Activated CD4-positive, alpha-beta memory T cell treated with anti-CD3 and anti-CD28 coated beads, Interleukin-2, amount 10 ng/mL, durations not matched to agents 7 days and 5 days (primary cell): ENCODE results near the gene CDKN2B-AS1. TPM values are rescaled to one million over a fixed set of nuclear protein-coding genes. Genes with fewer than 3 reads are reported as not detected.
A peak's percentile ranks its signal among the peaks of the same experiment; 100 is the strongest.

Experiments used
- CTCF ChIA-PET: fragments of 350-600 bp; sonication (Branson Sonifier 250); formaldehyde crosslinking; loops from one replicate; lab custom pipeline; 2021; ENCODE audit warnings: antibody characterized with exemption, inconsistent platforms; lab: Charles Lee
- POLR2A ChIA-PET: fragments of 350-600 bp; sonication (Branson Sonifier 250); formaldehyde crosslinking; loops from one replicate; lab custom pipeline; 2021; ENCODE audit warnings: antibody characterized with exemption; lab: Charles Lee
- DNase-seq: peaks from one replicate; pipeline ENCODE4 v3.0.0-alpha.2; 2020
- H3K27ac Mint-ChIP-seq: one replicate; pipeline ENCODE4 v1.8.0; 2021; ENCODE audit warnings: mild to moderate bottlenecking, mixed read lengths
- H3K27me3 Mint-ChIP-seq: one replicate; pipeline ENCODE4 v1.8.0; 2021; ENCODE audit warnings: mixed read lengths
- H3K36me3 Mint-ChIP-seq: one replicate; pipeline ENCODE4 v1.8.0; 2021; ENCODE audit warnings: low read depth, mixed read lengths
- H3K4me1 Mint-ChIP-seq: one replicate; pipeline ENCODE4 v1.8.0; 2021; ENCODE audit warnings: mixed read lengths
- H3K4me3 Mint-ChIP-seq: one replicate; pipeline ENCODE4 v1.8.0; 2021; ENCODE audit warnings: mild to moderate bottlenecking, mixed read lengths
- H3K9me3 Mint-ChIP-seq: one replicate; pipeline ENCODE4 v1.8.0; 2021; ENCODE audit warnings: mixed read lengths
- total RNA-seq, 2 experiments: library from RNA; stranded (reverse); gene quantifications; one replicate each; pipeline ENCODE4 v1.2.3, GENCODE V29; 2021

CDKN2B-AS1 gene
- total RNA-seq, 2 experiments from 2014 or later = 2.6 TPM

DNA sequence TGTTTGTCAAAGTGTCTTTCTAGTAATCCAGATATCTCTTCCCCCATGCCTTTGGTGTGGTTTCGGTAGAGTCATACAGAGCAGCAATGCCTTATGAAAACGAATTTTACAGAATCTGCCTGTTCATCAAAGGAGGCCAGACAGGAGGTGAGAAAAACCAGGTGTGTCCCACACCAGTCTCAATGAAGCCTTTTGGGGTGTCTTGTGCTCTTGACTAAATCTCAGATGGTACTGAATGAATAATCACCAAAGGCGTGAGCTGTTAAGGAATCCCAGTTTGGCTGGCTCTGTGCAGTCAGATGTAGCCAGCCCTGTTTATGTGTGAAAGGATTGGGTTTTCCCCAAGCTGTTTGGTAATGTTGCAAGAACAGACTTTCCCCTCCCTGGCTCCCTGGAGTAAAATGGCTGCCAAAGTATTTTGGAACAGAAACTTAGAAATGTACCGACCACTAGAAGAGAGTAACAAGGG, 85.3 kb downstream of the CDKN2B-AS1 start:
- Mint-ChIP-seq H3K27me3 (peaks cover 36% of the 10 kb centered on the region), H3K36me3 (peaks cover 42% of the 10 kb centered on the region), H3K27ac (peak overlapping the region; percentile 86), H3K4me3 (peak overlapping the region; percentile 12), H3K4me1 (peaks cover 46% of the 10 kb centered on the region), H3K9me3 (peaks cover 9% of the 10 kb centered on the region)
- peak; percentile 57 for DNase-seq
- POLR2A ChIA-PET = interaction anchor here (0.7 to 2.4 kb wide), 16 partner anchors 12 to 277 kb away, joined by 3 to 16 read pairs (median 7); partner anchors contain the start of genes CDKN2A, CDKN2B and CDKN2B-AS1
- CTCF ChIA-PET = interaction anchor here (1.0 to 3.6 kb wide), 8 partner anchors 14 to 85 kb away, joined by 3 to 23 read pairs (median 4); partner anchors contain the start of genes CDKN2B and CDKN2B-AS1

DNA sequence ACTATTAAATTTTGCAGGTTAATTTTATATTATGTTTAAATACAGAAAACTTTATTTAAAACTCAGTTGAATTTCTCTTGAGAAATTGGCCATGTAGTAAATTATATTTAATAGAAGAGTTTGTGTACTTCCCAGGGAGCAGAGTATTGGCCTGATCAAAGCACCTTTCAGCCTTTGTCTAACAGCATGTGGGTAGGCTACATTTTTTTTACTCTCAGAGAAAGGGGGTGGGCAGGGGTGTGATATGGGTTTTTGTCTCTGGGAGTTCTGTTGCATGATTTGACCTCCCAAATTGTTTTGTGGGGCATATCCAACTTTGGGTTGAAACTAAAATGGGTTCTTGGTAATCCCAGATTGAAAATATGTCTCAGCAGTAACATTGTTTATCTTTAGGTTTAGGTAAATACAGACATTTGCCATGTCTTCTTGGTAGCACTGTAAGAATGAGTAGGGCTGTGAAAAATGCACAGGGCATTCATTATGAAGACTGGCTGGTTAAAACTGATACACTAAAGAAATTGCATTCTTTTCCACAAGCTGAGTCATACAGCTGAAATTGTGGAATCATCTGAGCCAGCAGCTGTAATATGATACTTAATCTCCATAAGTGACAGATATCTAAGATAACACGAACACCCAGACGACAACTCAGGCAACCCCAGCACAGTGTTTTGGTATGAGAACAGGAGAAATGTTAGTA, 89.9 kb downstream of the CDKN2B-AS1 start:
- CTCF ChIA-PET = no interaction called here
- DNase-seq = no peak
- H3K9me3 Mint-ChIP-seq = peaks cover 8% of the 10 kb centered on the region
- H3K4me3 Mint-ChIP-seq = no peak overlapping the region
- H3K4me1 Mint-ChIP-seq = peaks cover 17% of the 10 kb centered on the region
- POLR2A ChIA-PET = interaction anchor here (1.0 kb wide), 1 partner anchor 14 kb away, joined by 3 read pairs; no protein-coding TSS in a partner anchor
- H3K27ac Mint-ChIP-seq = no peak overlapping the region
- H3K27me3 Mint-ChIP-seq = peaks cover 54% of the 10 kb centered on the region
- H3K36me3 Mint-ChIP-seq = peaks cover 27% of the 10 kb centered on the region

DNA sequence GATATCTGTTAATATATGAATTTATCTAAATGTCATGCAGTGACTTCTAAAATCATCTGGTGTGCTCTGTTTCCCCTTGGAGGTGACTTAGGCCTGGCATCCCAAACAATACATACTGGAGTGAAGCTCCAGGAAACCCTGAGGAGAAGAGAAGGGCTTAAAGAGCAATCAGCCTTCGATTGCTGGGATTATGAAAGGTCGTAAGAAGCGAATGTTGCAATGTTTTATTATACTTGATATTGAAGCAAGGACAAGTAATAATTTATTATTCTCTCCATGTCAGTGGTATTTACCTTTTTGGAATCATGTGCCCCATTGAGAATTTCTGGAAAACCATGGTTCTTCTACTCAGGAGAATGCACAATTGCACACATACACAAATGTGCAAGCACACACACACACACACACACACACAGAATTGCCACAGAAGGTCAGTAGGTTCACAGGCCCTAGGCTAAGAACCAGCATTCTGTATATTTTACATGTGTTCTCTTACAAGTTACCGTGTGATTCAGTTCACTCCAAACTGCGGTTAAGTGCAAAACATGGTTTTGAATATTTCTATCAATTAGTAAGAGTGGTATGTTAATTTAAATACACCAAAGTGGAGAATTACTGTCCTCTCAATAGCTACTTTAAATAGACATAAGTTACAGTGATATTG, 93.6 kb downstream of the CDKN2B-AS1 start:
- ChIA-PET POLR2A (no interaction called here), CTCF (no interaction called here)
- Mint-ChIP-seq H3K27me3 (peaks cover 57% of the 10 kb centered on the region), H3K4me3 (no peak overlapping the region), H3K4me1 (peaks cover 5% of the 10 kb centered on the region), H3K9me3 (peaks cover 5% of the 10 kb centered on the region), H3K36me3 (peaks cover 34% of the 10 kb centered on the region), H3K27ac (no peak overlapping the region)
- DNase-seq = no peak

DNA sequence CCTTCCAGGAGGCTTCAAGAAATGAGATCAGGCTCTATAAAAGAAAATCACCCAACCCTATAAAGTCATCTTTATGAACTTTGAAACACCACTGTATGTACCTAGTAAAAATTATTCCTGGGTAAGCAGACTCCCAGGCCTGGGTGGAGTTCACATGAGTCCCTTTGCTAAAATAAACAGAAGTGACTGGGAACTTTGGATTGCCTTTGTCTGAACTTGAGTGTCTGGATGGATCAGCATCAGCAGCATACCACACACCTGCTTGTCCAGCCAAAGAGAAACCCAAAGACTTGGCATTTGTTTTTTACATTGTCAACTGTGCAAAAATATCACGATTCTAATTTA, 94.1 kb downstream of the CDKN2B-AS1 start:
- DNase-seq = no peak
- H3K27ac Mint-ChIP-seq = no peak overlapping the region
- peaks cover 5% of the 10 kb centered on the region for H3K9me3 Mint-ChIP-seq
- no peak overlapping the region for H3K4me3 Mint-ChIP-seq
- peaks cover 5% of the 10 kb centered on the region for H3K4me1 Mint-ChIP-seq
- H3K27me3 Mint-ChIP-seq = peaks cover 54% of the 10 kb centered on the region
- CTCF ChIA-PET = no interaction called here
- H3K36me3 Mint-ChIP-seq = peaks cover 29% of the 10 kb centered on the region
- POLR2A ChIA-PET = no interaction called here

DNA sequence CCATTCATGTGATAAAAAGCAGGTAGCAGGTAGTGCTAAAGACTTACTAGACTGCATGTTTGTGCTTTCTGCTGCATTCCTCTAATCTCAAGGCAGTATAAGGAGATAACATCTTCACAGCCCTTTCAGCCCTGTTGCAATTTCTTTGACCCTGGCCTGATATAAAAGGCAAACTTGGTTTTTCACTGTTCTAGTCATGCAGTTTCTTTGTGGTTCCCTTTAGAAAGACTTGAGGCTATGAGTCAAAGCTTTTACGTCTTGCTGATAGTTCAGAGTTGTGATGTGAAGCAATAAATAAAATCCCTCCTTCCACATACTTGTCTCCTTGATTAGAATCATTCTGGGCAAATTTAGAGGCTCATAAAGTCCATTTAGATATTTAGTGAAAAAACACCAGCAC, 103.1 kb downstream of the CDKN2B-AS1 start:
- H3K4me3 Mint-ChIP-seq = no peak overlapping the region
- H3K27me3 Mint-ChIP-seq = peaks cover 55% of the 10 kb centered on the region
- CTCF ChIA-PET = no interaction called here
- H3K27ac Mint-ChIP-seq = peak overlapping the region; percentile 59
- H3K9me3 Mint-ChIP-seq = no peaks in the 10 kb centered on the region
- DNase-seq = no peak
- peaks cover 25% of the 10 kb centered on the region for H3K36me3 Mint-ChIP-seq
- H3K4me1 Mint-ChIP-seq = peaks cover 36% of the 10 kb centered on the region
- POLR2A ChIA-PET = interaction anchor here (1.9 kb wide), 1 partner anchor 17 kb away, joined by 7 read pairs; no protein-coding TSS in a partner anchor

DNA sequence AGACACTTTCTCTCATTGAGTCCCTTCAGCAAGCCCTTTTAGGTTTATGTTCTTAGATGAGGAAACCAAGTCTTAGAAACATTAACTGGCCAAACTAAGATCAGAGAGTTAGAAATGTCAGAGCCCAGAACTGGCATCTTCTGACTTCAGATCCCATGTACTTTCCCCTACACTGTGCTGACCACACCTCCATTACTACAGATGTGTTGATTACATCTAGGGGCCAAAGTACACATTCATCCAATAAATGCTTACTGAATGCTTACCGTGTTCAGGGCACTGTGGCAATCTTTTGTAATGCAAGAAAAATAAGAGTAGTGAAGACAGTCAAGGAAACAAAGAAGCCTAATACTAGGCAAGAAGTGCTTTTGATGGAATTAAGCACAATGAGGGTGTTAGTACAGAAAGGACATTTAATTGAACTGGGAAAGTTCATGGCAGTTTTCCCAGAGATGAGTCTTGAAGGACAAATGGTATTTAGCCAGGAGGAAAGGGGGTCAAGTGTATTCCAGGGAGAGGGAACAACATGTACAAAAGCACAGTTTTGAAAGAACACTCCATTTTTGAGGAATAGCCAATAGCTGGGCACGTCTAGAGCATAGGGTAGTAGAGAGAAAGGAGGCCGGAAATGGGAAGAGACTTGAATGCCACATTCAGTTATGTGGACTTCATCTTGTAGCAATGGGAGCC, 104.2 kb downstream of the CDKN2B-AS1 start:
- ChIA-PET POLR2A (no interaction called here), CTCF (no interaction called here)
- H3K27me3 Mint-ChIP-seq = peaks cover 50% of the 10 kb centered on the region
- H3K4me3 Mint-ChIP-seq = no peak overlapping the region
- H3K36me3 Mint-ChIP-seq = peaks cover 24% of the 10 kb centered on the region
- no peaks in the 10 kb centered on the region for H3K9me3 Mint-ChIP-seq
- no peak for DNase-seq
- no peak overlapping the region for H3K27ac Mint-ChIP-seq
- peaks cover 43% of the 10 kb centered on the region for H3K4me1 Mint-ChIP-seq

DNA sequence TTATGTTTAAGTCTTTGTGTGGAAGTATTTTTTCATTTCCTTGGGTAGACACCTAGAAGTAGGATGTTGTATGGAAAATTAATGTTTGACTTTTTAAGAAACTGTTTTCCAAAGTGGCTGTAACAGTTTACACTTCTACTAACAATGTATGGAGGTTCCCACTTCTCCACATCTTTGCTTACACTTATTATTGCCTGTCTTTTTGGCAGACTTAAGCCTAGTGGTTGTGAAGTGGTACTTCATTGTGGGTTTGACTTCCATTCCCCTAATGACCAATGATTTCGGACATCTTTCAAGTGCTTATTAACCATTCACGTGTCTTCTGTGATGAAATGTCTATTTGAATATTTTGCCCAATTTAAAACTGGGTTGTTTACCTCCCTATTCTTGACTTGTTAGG, 106.0 kb downstream of the CDKN2B-AS1 start:
- H3K4me1 Mint-ChIP-seq = peaks cover 61% of the 10 kb centered on the region
- H3K36me3 Mint-ChIP-seq = peaks cover 20% of the 10 kb centered on the region

DNA sequence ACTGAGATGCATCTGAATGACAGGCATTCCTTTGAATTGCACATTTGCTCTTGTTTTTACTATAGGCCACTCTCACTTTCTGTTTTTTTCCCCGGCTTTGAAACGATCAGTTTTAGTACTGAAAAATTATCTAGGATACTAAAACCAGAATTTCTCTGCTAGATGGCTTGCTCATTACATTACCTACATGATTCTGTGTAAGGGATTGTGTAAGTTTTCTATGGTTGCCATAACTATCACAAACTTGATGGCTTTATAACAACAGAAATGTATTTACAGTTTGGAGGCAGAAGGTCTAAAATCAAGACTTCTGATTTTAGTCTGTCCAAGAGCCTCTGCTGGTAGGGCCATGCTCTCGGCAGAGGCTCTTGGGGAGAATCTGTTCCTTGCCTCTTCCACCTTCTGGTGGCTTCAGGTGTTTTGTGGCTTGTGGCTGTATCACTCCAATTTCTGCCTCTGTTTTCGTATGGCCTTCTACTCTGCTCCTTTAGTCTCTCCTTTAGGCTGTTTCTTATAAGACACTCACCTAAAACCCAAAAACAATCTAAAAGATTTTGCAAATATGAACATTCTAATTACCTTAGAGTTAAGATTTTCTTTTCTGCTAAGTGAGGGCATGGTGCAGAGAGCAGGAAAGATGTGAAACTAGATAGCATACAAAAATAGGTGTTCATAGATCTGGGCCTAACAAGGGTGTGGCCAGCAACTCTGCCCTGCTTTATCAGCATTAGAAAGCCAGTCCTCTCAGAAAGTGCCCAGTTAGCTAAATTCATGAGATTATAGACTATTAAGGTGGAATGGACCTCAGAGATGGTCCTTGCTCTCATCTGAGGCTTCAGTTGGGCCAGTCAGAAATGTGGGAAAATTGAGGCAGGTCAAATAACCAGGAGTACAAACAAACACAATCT, 107.8 kb downstream of the CDKN2B-AS1 start:
- DNase-seq = no peak
- Mint-ChIP-seq H3K4me3 (no peak overlapping the region), H3K27ac (peak overlapping the region; percentile 48), H3K4me1 (peaks cover 61% of the 10 kb centered on the region), H3K36me3 (peaks cover 20% of the 10 kb centered on the region), H3K27me3 (peaks cover 30% of the 10 kb centered on the region), H3K9me3 (no peaks in the 10 kb centered on the region)
- ChIA-PET CTCF (interaction anchor here (0.9 to 3.4 kb wide), 6 partner anchors 17 to 94 kb away, joined by 3 to 20 read pairs (median 4); partner anchors contain the start of gene CDKN2B), POLR2A (interaction anchor here (1.5 to 1.6 kb wide), 2 partner anchors 37 kb away, joined by 4 to 5 read pairs; no protein-coding TSS in a partner anchor)

More for the DNA sequence above, 106.0 kb downstream of the CDKN2B-AS1 start:
- DNase-seq = no peak
- Mint-ChIP-seq H3K27me3 (peaks cover 39% of the 10 kb centered on the region), H3K9me3 (no peaks in the 10 kb centered on the region), H3K4me3 (no peak overlapping the region), H3K27ac (no peak overlapping the region)
- CTCF ChIA-PET = interaction anchor here (0.6 to 1.6 kb wide), 2 partner anchors 21 to 41 kb away, joined by 3 to 4 read pairs; no protein-coding TSS in a partner anchor
- POLR2A ChIA-PET = interaction anchor here (1.5 kb wide), 1 partner anchor 35 kb away, joined by 4 read pairs; no protein-coding TSS in a partner anchor

DNA sequence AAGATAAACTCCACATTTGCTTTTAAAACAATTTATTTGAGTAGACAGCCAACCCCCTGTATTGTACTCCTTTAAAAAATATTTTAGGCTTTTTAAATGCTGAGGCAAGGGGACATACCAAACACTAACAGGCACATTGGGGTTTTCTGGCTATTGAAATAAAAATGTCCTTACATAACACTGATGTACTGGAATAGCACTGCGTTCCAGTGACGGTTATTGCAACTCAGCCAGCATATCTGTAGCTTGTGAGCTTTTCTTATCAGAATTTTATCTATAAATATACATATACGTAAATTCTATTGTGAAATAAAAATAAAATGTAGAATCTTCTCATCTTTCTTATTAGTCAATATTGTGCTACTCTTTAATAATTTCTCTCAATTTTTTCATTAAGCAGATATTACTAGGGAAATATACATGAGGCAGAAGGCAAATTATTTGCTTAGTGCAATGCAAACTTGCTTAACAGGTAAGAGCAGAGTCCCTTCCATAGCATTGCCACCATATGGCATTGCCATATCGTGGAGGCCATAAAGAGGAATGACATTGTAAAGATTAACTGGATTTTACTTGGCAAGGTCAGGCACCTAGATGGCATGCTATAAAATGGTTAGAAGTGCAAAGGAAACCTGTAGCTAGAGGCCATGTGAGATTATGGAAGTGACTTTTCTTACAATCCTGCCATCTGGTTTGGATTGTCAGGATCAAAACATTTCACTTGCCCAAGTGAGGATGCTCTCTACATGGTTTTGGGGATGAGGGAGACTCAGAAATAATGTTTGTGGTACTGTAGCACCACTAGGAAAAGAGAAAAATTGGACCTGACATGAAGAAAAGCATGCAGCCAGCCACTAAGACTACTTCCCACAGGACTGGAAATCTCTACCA, 109.3 kb downstream of the CDKN2B-AS1 start:
- no peaks in the 10 kb centered on the region for H3K9me3 Mint-ChIP-seq
- no peak overlapping the region for H3K4me3 Mint-ChIP-seq
- no peak overlapping the region for H3K27ac Mint-ChIP-seq
- no peak for DNase-seq
- H3K36me3 Mint-ChIP-seq = peaks cover 17% of the 10 kb centered on the region
- CTCF ChIA-PET = interaction anchor here (0.6 to 3.4 kb wide), 12 partner anchors 15 to 292 kb away, joined by 3 to 20 read pairs (median 4); partner anchors contain the start of gene CDKN2B
- peaks cover 52% of the 10 kb centered on the region for H3K4me1 Mint-ChIP-seq
- POLR2A ChIA-PET = interaction anchor here (1.2 to 2.1 kb wide), 4 partner anchors 24 to 109 kb away, joined by 4 to 12 read pairs (median 5); partner anchors contain the start of genes CDKN2A and CDKN2B-AS1
- H3K27me3 Mint-ChIP-seq = peaks cover 33% of the 10 kb centered on the region

DNA sequence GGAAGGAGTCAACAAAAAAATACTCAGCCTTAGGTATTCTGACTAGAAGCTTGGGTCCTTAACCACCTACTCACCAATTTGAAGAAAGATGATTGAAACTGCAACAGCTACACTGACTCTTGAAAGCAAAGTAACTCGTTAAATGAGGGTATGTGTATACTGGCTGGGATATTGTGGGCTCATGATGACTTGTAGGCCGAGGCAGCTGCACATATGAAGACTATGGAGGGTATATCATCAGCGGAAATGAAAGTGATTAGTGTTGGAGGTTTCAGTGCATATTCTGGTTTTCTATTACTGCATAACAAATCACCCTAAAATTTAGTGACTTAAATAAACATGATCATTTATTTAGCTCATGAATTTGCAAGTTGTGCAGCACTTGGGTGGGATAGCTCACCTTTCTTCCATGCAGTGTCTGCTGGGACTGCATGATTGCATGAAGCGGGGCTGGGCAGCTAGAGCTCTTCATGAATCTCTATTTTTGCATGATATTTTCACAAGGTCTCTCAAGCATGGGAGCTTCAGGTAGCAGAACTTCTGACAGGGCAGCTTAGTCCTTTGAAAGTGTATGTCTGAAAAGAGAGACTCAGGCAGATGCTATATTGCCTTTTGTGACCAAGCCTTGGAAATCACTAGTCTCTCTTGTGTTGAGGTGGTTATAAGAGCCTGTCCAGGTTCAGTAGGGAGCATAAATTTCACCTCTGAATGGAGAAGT, 110.6 kb downstream of the CDKN2B-AS1 start:
- ChIA-PET CTCF (interaction anchor here (0.9 to 3.4 kb wide), 12 partner anchors 14 to 293 kb away, joined by 3 to 20 read pairs (median 5); no protein-coding TSS in a partner anchor), POLR2A (interaction anchor here (0.6 to 2.1 kb wide), 11 partner anchors 12 to 302 kb away, joined by 3 to 12 read pairs (median 3); partner anchors contain the start of genes CDKN2A and CDKN2B-AS1)
- H3K4me3 Mint-ChIP-seq = no peak overlapping the region
- H3K27me3 Mint-ChIP-seq = peaks cover 31% of the 10 kb centered on the region
- peak overlapping the region; percentile 69 for H3K27ac Mint-ChIP-seq
- peaks cover 51% of the 10 kb centered on the region for H3K4me1 Mint-ChIP-seq
- no peaks in the 10 kb centered on the region for H3K9me3 Mint-ChIP-seq
- peaks cover 12% of the 10 kb centered on the region for H3K36me3 Mint-ChIP-seq
- DNase-seq = no peak
